KMS-11 (cell line): ENCODE measurements around the gene SYT2.

Source experiments
- H2AFZ ChIP-seq: fragments of 200-600 bp; sonication (generic); 2 replicates; pipeline ENCODE4 v1.6.1; 2016; ENCODE audit warnings: antibody characterized with exemption, mixed run types, low read depth
- H3K27ac ChIP-seq: fragments of 200-600 bp; sonication (generic); 2 replicates; pipeline ENCODE4 v1.6.1; 2016; ENCODE audit warnings: mild to moderate bottlenecking, mixed run types
- H3K27me3 ChIP-seq: fragments of 200-600 bp; sonication (generic); 2 replicates; pipeline ENCODE4 v1.6.1; 2017; ENCODE audit warnings: mild to moderate bottlenecking, low read depth, mixed run types, moderate library complexity; ENCODE audit not compliant: insufficient read depth
- H3K36me3 ChIP-seq: fragments of 200-600 bp; sonication (generic); 2 replicates; pipeline ENCODE4 v1.6.1; 2017; ENCODE audit warnings: mild to moderate bottlenecking, mixed run types; ENCODE audit not compliant: insufficient read depth
- H3K4me1 ChIP-seq: fragments of 200-600 bp; sonication (generic); 2 replicates; pipeline ENCODE4 v1.6.1; 2016; ENCODE audit warnings: mild to moderate bottlenecking, low read depth, mixed run types; ENCODE audit not compliant: poor library complexity, severe bottlenecking
- H3K4me2 ChIP-seq: fragments of 200-600 bp; sonication (generic); 2 replicates; pipeline ENCODE4 v1.7.0; 2016; ENCODE audit warnings: mild to moderate bottlenecking, mixed run types
- H3K4me3 ChIP-seq: fragments of 200-600 bp; sonication (generic); IDR thresholded peaks from 2 replicates; pipeline ENCODE4 v1.6.1; 2017; ENCODE audit warnings: low read depth, low read length, mixed read lengths; ENCODE audit not compliant: insufficient read depth
- H3K79me2 ChIP-seq: fragments of 200-600 bp; sonication (generic); 2 replicates; pipeline ENCODE4 v1.6.1; 2016; ENCODE audit warnings: low read depth, mixed run types; ENCODE audit not compliant: insufficient read depth
- H3K9ac ChIP-seq: fragments of 200-600 bp; sonication (generic); 2 replicates; pipeline ENCODE4 v1.6.1; 2016; ENCODE audit warnings: mild to moderate bottlenecking, mixed run types
- H4K20me1 ChIP-seq: fragments of 200-600 bp; sonication (generic); 2 replicates; pipeline ENCODE4 v1.6.1; 2016; ENCODE audit warnings: mild to moderate bottlenecking, mixed run types; ENCODE audit not compliant: insufficient read depth
- TF ChIP-seq, protein P1 (sequence below): fragments of 200-600 bp; sonication (generic); conservative IDR thresholded peaks from 2 replicates; pipeline ENCODE4 v1.6.1; 2017; ENCODE audit warnings: low read depth, mild to moderate bottlenecking, antibody characterized with exemption, low read length, moderate library complexity, mixed read lengths

Gene SYT2

DNA sequence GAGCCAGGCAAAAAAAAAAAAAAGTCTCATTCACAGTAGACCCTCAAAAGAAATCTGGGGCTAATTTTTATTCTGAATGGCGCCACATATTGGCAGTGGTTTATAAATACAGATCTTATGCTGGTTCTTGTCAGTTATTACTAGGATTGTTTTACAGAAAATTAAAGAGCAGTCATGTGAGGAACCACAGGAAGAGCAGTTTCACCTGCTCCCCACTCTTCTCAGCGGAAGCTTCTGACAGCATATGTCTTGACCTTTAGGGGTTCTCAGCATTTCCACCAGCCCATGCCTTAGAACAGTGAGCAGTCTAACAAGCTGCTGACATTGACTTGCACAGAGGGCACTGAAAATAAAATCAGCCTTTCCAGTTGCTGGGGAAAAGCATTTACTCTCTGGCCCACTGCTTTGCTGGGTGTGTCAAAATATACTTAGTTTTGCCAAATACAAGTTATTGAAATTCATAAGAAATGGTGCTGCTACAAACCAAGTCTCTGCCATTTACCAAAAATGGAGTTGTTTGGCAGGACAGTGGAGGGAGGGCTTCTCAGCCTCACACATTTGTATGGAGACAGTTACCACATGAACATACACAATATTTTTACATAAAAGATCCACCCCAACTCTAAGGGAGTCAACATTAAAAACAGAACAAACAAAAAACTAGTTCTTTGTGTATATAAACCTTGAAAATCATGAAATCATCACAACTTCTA lies 144.2 kb downstream of the SYT2 start:
- Histone ChIP-seq H2AFZ (no peak overlapping the region), H4K20me1 (no peaks in the 10 kb centered on the region), H3K4me3 (no peak overlapping the region), H3K27ac (no peak overlapping the region), H3K9ac (no peak overlapping the region), H3K27me3 (no peaks in the 10 kb centered on the region), H3K36me3 (no peaks in the 10 kb centered on the region), H3K79me2 (no peaks in the 10 kb centered on the region), H3K4me1 (peaks cover 21% of the 10 kb centered on the region), H3K4me2 (no peak overlapping the region)
- TF ChIP-seq, protein P1, sequence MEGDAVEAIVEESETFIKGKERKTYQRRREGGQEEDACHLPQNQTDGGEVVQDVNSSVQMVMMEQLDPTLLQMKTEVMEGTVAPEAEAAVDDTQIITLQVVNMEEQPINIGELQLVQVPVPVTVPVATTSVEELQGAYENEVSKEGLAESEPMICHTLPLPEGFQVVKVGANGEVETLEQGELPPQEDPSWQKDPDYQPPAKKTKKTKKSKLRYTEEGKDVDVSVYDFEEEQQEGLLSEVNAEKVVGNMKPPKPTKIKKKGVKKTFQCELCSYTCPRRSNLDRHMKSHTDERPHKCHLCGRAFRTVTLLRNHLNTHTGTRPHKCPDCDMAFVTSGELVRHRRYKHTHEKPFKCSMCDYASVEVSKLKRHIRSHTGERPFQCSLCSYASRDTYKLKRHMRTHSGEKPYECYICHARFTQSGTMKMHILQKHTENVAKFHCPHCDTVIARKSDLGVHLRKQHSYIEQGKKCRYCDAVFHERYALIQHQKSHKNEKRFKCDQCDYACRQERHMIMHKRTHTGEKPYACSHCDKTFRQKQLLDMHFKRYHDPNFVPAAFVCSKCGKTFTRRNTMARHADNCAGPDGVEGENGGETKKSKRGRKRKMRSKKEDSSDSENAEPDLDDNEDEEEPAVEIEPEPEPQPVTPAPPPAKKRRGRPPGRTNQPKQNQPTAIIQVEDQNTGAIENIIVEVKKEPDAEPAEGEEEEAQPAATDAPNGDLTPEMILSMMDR: no peak

DNA sequence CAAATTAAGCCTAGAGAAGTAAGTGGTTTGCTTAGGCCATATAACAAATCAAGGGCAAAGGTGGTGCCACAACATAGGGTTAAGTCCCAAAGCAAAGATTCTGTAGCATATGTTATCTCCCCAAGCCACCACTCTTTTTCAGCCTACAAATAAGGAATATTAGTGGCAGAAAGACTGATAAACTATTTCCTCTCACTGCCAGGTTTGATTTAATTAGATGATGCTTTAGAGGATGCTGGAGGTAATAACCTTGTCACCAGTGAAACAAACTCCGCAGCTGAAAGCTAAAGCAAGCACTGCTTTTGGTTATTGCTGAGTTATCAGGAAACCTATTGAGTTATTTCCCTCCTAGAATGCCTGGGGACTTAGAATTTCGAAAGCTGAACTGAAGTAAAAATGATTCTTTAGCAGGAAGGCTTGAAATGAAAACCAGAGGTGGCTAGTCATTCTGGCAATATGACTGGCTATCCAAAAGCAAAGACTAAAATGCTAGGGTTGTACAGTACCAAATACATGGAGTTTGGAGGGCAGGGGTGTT lies 145.2 kb downstream of the SYT2 start:
- peaks cover 23% of the 10 kb centered on the region for H3K4me1 ChIP-seq
- H3K36me3 ChIP-seq: no peaks in the 10 kb centered on the region
- no peak overlapping the region for H3K4me3 ChIP-seq
- no peak overlapping the region for H3K9ac ChIP-seq
- TF ChIP-seq, protein P1: no peak
- no peak overlapping the region for H3K4me2 ChIP-seq
- no peaks in the 10 kb centered on the region for H3K27me3 ChIP-seq
- no peak overlapping the region for H2AFZ ChIP-seq
- no peaks in the 10 kb centered on the region for H3K79me2 ChIP-seq
- no peak overlapping the region for H3K27ac ChIP-seq
- no peaks in the 10 kb centered on the region for H4K20me1 ChIP-seq

DNA sequence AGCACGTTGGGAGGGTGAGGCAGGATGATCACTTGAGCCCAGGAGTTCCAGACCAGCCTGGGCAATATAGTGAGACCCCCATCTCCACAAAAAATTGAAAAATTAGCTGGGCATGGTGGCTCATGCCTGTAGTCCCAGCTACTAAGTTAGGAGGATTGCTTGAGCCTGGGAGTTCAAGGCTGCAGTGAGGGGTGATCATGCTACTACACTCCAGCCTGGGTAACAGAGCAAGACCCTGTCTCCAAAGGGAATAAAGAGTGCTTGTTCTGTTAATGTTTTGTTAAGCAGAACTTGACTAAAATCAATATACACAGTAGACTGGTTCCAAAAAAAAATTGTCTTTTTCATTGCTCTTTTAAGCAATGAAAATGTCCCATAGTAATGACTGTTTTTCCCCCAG lies 146.4 kb downstream of the SYT2 start:
- Histone ChIP-seq H3K4me1 (peaks cover 19% of the 10 kb centered on the region), H3K9ac (no peak overlapping the region), H2AFZ (no peak overlapping the region), H3K4me3 (no peak overlapping the region), H4K20me1 (no peaks in the 10 kb centered on the region), H3K27ac (no peak overlapping the region), H3K4me2 (no peak overlapping the region), H3K36me3 (no peaks in the 10 kb centered on the region), H3K79me2 (no peaks in the 10 kb centered on the region), H3K27me3 (no peaks in the 10 kb centered on the region)
- TF ChIP-seq, protein P1: no peak

DNA sequence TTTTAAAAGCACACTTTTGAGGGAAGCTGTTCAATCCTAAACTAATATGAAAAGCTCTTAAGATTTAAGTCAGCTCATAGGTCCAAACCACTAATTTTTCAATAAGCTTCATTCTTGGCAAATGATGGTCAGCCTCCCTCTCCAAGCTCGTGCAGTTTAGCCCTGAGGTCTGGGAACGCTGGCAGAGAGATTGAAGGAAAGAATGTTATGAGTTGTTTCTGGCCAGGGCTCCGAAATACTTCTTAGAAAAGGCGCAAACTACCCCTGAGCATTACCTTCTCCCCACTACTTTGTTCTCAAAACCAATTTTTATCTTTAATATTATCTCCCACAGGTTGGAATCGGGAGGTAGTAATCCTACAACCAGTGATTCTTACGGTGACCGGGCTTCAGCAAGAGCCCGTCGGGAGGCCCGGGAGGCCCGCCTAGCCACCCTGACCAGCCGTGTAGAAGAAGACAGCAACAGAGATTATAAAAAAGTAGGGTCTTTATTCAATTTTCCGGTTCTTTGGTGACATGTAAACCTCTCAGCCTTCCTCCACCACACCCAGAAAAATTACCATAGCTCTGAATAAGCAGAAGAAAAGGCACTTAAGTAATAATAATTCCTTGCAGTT lies 147.7 kb downstream of the SYT2 start:
- H3K27me3 ChIP-seq: no peaks in the 10 kb centered on the region
- TF ChIP-seq, protein P1: no peak
- H3K36me3 ChIP-seq: no peaks in the 10 kb centered on the region
- H3K4me3 ChIP-seq: no peak overlapping the region
- H3K9ac ChIP-seq: no peak overlapping the region
- H3K4me1 ChIP-seq: peaks cover 16% of the 10 kb centered on the region
- H3K27ac ChIP-seq: no peak overlapping the region
- no peaks in the 10 kb centered on the region for H4K20me1 ChIP-seq
- H3K4me2 ChIP-seq: peak overlapping the region; percentile 36; the same call in 1 of the 2 replicates
- H3K79me2 ChIP-seq: no peaks in the 10 kb centered on the region
- no peak overlapping the region for H2AFZ ChIP-seq
